ENCODE results near the gene IL36G. TPM values are rescaled to one million over a fixed set of nuclear protein-coding genes. Genes with fewer than 3 reads are reported as not detected.

Gene IL36G
- total RNA-seq, 1 donor from 2014 or later, result not detected

- intact Hi-C loops (cut with micrococcal nuclease), result no loop called here
These were observed 37.8 kb downstream of the IL36G start for GRCh38 chr2:113015655-113016054.

DNA sequence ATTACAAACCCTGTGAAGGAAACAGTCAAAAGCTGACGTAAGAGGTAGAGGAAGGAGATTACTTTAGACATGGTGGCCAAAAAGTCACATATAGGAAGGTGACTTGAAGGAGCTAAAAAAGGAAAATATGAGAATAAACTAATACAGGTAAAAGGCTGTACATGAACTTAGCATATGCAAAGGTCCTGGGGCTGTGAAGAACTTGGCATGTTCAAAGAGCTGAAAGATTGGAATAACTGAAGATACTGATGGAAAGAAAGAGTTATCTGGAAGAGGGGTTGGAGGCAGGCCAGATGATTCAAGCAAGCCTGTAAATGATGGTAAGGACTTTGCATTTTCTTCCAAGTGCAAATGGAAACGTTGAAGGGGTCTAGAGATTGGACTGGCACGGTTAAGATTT, 40.7 kb downstream of the IL36G start:
- intact Hi-C loops (cut with micrococcal nuclease), result no loop called here

GRCh38 chr2:113021312-113021711, 43.5 kb downstream of the IL36G start:
- intact Hi-C loops (cut with micrococcal nuclease), result no loop called here

- intact Hi-C loops (cut with micrococcal nuclease), result no loop called here
These were observed 47.0 kb downstream of the IL36G start for GRCh38 chr2:113024764-113025163.

DNA sequence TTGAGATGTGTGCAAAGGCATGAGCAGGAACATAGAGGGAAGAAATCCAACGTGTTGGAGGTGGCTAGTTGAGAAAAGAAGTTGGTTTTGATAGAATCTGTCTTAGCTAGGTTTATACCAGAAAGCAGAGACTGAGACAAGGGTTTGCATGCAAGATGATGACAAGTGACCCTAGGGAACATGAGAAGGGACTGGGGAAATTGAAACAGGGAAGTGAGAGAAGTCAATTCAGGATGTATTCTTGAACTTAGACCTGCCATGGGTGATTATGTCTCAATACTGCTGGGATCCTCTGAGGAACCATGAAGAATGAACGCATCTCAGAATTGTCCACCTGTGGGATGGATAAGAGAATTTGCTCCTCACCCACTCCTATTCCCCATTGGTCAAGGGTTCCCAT, 47.9 kb downstream of the IL36G start:
- intact Hi-C loops (cut with micrococcal nuclease), result no loop called here

- intact Hi-C loops (cut with micrococcal nuclease), result no loop called here
These were observed 49.9 kb downstream of the IL36G start for GRCh38 chr2:113027691-113028090.

- intact Hi-C loops (cut with micrococcal nuclease), result no loop called here
These were observed 50.3 kb downstream of the IL36G start for GRCh38 chr2:113028112-113028511.

DNA sequence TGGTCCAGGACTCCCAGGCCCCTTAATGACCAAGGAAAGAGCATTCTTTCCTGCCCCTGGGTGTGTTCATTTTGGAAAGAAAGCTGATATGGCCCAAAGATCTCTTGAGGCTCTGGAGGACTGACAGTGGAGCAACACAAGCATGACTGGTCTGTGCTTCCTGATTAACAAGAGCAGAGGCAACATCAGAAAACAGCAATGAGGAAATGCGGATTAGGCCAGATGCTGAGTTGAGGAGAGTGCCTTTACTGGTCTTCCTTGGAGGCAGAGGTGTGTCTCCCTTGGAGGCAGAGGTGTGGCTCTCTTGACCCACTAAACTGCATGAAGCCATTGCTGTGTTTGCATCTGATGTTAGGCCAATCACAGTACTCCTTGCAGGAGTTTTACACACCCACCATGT, 54.9 kb downstream of the IL36G start:
- intact Hi-C loops (cut with micrococcal nuclease), result no loop called here

GRCh38 chr2:113034016-113034415, 56.2 kb downstream of the IL36G start:
- intact Hi-C loops (cut with micrococcal nuclease), result no loop called here

Other genes starting within 250 kb of the IL36G start
- 33.2 and 38.4 TPM in 2 replicates for gene CKAP2L, start 213.4 kb upstream of the IL36G start, total RNA-seq
- gene IL1A, start 193.5 kb upstream of the IL36G start, total RNA-seq, result 1.7 and 2.0 TPM in 2 replicates
- gene IL1B, start 141.2 kb upstream of the IL36G start, total RNA-seq, result not detected in 2 replicates
- gene IL37, start 66.8 kb upstream of the IL36G start, total RNA-seq, result 0.39 and 0.46 TPM in 2 replicates
- gene IL36A, start 27.5 kb downstream of the IL36G start, total RNA-seq, result 0.32 and 0.49 TPM in 2 replicates
- gene IL36B, start 74.9 kb downstream of the IL36G start, total RNA-seq, result not detected in 2 replicates
- not detected in 2 replicates for gene IL36RN, start 81.2 kb downstream of the IL36G start, total RNA-seq
- not detected in 2 replicates for gene IL1F10, start 90.0 kb downstream of the IL36G start, total RNA-seq
- 2.4 and 3.0 TPM in 2 replicates for gene IL1RN, start 149.6 kb downstream of the IL36G start, total RNA-seq
- 334 and 338 TPM in 2 replicates for gene PSD4, start 196.0 kb downstream of the IL36G start, total RNA-seq